AG10803 (cell line): Measurements from ENCODE around the gene TRIM24.
A peak's percentile ranks its signal among the peaks of the same experiment; 100 is the strongest.
"Not testable (repeated sequence)": the region's sequence is repeated elsewhere in the genome, so short reads cannot be mapped to it uniquely, and the experiment has no call there.

Experiments
- DNase-seq: peaks from one replicate; pipeline ENCODE4 v3.0.0; 2010; ENCODE audit warnings: low read depth
- H3K4me3 ChIP-seq: 2 replicates; pipeline ENCODE4 v1.5.1; 2011; ENCODE audit warnings: mild to moderate bottlenecking, low read length, control low read depth
- CTCF ChIP-seq: conservative IDR thresholded peaks from 2 replicates; pipeline ENCODE4 v1.5.1; 2011; ENCODE audit warnings: mild to moderate bottlenecking, low read length, control low read depth, inconsistent platforms

TRIM24 gene

GRCh38 chr7:138477081-138477578 lies 17.1 kb downstream of the TRIM24 start:
- no peak for TF ChIP-seq CTCF
- DNase-seq: no peak
- H3K4me3 ChIP-seq: no peak overlapping the region

DNA sequence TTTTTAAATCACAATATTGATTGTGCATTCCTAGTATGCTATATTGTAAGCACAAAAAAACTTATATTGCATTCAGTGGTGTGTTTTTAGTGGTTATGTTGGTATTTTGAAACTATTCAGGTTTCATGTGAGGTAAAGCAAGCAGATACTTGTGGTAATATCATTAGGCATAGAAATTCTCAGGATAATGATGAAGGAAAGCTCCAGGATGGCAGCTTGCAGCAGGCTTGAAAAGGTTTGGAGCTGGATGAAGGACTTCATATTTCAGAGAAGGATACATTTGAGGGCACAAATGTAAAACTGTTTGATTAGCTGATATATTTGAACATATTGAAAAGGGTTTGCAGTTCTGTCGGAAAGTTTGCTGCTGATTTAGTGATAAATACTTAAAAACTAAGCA lies 17.5 kb downstream of the TRIM24 start:
- no peak for TF ChIP-seq CTCF
- H3K4me3 ChIP-seq: no peak overlapping the region
- DNase-seq: peak; percentile 9

GRCh38 chr7:138478499-138478908 lies 18.4 kb downstream of the TRIM24 start:
- DNase-seq: no peak
- TF ChIP-seq CTCF: no peak
- no peak overlapping the region for H3K4me3 ChIP-seq

DNA sequence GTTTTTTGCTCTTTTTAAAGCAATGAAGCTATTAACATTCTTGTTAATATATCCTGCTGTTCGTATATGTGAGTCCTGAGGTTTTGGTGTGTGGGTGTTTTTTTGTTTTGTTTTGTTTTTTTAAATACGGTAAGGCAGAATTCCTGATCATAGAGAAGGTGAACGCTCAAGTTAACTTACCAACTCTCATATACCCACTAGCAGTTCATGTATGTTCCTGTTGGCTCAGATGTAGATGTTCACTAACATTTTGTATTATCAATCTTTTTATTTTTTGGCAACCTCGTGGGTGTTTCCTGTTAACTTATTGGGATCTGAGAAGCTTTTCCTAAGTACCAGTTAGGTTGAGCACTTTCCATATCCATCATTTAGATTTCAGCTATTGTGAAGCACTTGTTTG lies 20.5 kb downstream of the TRIM24 start:
- H3K4me3 ChIP-seq: no peak overlapping the region
- no peak for TF ChIP-seq CTCF
- DNase-seq: no peak

GRCh38 chr7:138481447-138482380 lies 21.7 kb downstream of the TRIM24 start:
- H3K4me3 ChIP-seq: no peak overlapping the region
- TF ChIP-seq CTCF: no peak

DNA sequence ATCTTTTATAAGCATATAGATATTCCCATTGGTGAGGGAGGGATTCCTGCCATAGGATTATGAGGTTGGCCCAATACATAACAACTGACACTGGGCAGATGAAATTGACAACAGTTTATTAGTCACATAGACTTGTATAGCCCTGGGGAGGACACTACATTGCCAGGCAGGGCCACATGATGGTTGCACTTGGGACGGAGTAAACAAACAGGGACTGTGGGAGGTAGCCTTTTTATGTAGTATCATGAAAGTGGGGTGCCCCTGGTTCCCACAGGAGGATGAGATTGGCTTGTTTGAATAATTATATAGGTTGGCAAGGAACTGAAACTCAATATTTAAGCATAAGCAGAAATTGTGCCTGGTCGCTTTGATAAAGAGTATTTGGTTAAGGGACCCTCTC lies 23.5 kb downstream of the TRIM24 start:
- no peak overlapping the region for H3K4me3 ChIP-seq
- DNase-seq: no peak
- TF ChIP-seq CTCF: no peak

More at GRCh38 chr7:138481447-138482380, 21.7 kb downstream of the TRIM24 start:
- DNase-seq: no peak

DNA sequence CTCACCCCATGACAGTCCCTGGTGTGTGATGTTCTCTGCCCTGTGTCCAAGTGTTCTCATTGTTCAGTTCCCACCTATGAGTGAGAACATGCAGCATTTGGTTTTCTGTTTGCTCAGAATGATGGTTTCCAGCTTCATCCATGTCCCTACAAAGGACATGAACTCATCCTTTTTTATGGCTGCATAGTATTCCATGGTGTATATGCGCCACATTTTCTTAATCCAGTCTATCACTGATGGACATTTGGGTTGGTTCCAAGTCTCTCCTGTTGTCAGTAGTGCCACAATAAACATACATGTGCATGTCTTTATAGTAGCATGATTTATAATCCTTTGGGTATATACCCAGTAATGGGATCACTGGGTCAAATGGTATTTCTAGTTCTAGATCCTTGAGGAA lies 25.4 kb downstream of the TRIM24 start:
- H3K4me3 ChIP-seq, DNase-seq: not testable (repeated sequence)

DNA sequence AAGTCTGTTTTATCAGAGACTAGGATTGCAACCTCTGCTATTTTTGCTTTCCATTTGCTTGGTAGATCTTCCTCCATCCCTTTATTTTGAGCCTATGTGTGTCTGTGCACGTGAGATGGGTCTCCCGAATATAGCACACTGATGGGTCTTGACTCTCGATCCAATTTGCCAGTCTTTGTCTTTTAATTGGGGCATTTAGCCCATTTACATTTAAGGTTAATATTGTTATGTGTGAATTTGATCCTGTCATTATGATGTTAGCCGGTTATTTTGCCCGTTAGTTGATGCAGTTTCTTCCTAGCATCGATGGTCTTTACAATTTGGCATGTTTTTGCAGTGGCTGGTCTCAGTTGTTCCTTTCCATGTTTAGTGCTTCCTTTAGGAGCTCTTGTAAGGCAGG lies 29.1 kb downstream of the TRIM24 start:
- not testable (repeated sequence) for H3K4me3 ChIP-seq, DNase-seq
